GM19035 (cell line): ENCODE data around the gene NEMF.
"Not testable (repeated sequence)": the region's sequence is repeated elsewhere in the genome, so short reads cannot be mapped to it uniquely, and the experiment has no call there.

ENCODE experiments used
- ATAC-seq: cut with Tn5 transposase; IDR thresholded peaks from one replicate; pipeline ENCODE4 v1.9.1; 2021; ENCODE audit not compliant: unreplicated experiment

The NEMF gene

DNA sequence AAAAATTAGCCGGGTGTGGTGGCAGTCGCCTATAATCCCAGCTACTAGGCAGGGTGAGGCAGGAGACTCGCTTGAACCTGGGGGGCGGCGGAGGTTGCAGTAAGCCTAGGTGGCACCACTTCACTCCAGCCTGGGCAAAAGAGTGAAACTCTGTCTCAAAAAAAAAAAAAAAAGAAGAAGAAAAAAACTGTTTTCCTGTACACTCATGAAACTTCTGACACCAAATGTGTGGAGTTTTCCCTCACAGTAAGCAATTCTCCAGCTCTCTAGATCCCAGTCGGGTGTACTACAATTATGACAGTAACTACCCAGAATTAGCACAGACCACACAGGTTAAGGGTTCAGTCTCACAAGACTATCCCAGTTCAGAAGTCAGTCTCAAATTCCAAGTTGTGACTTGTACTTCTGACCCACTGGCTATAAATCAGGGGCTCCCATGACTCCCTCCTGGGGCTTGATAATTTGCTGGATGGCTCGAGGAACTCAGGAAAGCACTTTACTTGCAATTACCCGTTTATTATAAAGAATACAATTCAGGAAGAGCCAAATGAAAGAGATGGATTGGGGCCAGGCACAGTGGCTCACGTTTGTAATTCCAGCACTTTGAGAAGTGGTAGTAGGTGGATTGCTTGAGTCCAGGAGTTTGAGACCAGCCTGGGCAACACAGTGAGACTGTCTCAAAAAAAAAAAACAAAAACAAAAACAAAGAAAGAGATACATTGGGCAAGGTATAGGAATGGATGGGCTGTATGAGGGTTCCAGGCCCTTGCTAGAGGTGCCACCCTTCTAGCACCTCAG lies 27.9 kb upstream of the NEMF start:
- ATAC-seq: no peak

GRCh38 chr14:49879646-49880204 lies 27.1 kb upstream of the NEMF start:
- ATAC-seq: peak; percentile 83

DNA sequence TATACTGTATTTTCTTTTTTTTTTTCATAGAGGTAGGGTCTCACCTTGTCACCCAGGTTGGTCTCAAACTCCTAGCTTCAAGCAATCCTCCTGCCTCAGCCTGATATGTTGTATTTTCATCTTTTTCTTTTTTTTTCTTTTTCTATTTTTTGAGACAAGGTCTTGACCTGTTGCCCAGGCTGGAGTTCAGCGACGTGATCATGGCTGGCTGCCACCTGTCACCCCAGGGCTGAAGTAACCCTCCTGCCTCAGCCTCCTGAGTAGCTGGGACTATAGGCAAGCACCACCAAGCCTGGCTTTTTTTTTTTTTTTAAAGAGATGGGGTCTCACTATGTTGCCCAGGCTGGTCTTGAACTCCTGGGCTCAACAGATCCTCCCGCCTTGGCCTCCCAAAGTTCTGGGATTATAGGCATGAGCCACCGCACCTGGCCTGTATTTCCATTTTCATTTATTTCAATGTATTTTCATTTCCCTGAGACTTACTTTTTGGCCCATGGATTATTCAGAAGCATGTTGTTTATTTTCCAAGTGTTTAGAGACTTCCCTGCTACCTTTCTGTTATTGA lies 24.1 kb upstream of the NEMF start:
- no peak for ATAC-seq

DNA sequence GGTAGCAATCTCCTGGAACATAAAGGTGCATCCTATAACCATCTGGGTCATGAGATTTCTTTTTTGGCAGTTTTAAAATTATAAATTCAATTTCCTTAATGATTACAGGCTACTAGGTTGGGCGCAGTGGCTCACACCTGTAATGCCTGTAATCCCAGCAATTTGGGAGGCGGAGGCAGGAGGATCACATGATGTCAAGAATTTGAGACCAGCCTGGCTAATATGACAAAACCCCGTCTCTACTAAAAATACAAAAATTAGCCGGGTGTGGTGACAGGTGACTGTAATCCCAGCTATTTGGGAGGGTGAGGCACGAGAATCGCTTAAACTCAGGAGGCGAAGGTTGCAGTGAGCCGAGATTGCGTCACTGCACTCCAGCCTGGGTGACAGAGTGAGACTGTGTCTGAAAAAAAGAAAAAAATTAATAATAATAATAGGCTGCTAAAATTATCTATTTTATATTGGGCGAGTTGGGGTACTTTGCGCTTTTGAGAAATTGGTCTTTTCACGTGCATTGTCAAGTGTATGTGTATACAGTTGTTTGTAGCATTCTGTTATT lies 23.1 kb upstream of the NEMF start:
- ATAC-seq: no peak

- not testable (repeated sequence) for ATAC-seq
Measured at GRCh38 chr14:49873548-49873947, 21.0 kb upstream of the NEMF start.

GRCh38 chr14:49870908-49871307 lies 18.3 kb upstream of the NEMF start:
- ATAC-seq: no peak

DNA sequence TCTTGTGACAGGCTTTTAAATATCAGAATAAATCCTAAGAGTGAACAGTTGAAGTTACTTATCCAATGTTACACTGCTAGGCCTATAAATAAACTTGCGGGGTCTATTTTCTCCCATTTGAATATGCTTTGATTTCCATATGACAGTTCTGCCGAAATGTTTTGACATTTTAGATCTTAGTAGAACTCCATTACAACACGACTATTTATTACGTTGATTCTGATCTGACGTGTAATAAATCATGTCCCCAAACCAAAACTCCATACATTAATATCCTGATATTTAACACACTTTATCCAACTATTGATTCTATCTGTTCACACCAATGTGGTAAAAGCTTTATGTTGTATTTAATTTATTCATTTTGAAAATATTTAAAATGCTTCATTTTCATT lies 16.1 kb upstream of the NEMF start:
- ATAC-seq: no peak

GRCh38 chr14:49867831-49868719 lies 15.5 kb upstream of the NEMF start:
- peak; percentile 88 for ATAC-seq

DNA sequence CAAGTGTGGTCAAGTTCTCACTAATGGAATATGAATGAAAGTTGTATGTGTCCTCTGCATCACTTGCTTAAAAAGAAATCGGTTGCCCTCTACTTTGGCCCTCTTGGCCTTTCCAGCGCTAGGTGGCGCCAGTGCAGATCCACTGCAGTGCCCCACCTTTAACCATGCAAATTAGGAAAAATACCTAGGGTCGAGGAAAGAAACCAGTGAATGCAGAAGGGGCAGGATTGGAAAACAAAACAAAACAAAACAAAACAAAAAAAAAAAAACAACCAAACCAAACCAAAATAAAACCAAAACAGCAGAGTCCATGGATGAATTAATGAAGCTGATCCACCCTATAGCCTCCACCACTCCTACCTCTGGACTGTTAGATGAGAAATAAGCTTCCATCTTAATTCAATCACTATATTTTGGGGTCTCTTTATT lies 12.9 kb upstream of the NEMF start:
- ATAC-seq: no peak

DNA sequence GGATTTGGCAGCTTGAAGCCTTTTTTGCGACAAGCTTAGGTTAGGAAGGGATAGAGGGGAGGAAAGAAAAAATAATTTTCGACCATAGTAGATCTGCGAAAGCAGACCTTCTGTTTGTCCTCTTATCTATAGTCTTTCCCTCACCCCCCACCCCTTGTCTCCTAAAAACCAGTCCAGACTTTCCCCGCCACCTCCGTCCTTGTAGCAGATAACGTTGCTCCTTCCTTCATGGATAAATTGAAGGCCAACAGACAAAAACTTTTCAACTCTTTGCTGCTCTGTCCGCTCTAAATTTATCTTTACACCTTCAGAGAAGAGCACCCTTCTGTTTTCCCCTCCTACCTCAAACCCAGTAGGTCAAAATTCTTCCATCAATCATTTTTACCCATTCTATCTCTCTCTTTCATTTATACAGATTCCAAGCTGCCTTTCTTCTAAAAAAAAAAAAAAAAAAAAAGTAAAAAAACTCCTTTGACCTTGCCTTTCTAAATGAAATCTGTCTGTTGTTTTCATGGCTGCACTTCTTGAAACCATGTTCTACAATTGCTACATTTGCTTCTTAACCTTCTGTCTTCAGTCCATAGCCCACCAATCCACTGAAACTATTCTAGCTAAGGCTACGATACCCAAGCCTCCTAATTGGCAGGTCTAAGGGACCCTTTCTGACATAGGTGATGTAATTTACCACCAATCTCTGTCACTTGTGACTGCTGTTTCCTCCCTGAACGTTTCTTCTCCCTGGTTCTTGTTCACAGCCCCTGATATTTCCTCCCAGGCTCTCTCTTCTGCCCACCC lies 11.1 kb upstream of the NEMF start:
- no peak for ATAC-seq

DNA sequence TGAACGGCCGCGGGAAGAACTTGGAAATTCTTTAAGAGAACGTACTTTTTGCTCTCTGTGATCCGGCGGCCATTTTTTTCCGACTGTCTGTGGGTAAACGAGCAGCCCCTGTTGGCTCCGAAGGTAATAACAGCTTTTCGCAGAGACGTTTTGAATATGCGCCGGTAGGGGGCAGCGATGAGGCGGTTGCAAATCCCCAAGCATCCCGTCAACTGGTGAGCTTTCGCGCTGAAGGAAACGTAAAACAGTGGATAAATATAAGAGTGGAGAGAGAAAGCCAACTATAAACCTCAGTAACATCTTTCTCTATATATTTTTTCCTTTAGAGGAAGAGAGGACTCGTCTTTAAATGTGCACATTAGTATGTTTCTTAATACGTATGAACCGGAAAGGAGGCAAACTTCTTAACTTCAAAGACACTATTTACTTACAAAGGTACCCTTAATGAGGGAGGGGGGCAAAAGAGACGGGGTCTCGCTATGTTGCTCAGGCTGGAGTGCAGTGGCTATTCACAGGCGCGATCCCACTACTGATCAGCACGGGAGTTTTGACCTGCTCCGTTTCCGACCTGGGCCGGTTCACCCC lies 9.6 kb upstream of the NEMF start:
- ATAC-seq: peak; percentile 35

DNA sequence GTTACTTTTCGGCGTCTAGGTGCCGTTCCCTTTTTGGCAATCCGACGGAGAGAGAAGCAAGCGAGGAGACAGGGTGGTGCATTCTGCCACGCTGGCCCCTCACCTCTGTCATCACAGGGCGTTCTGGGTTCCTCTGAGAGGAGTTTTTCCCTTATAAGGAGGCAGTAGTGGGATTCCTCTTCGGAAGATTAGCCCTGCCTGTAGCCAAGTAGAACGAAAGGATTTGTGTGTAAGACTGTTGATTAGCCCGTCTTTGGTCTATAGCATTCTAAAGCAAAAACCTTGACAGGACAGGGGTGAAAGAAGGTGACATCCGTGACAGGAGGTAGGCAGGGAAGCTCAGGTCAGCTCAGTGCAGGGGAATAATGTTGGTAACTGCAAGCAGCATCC lies 9.1 kb upstream of the NEMF start:
- ATAC-seq: no peak

- no peak for ATAC-seq
Measured at GRCh38 chr14:49860988-49861698, 8.6 kb upstream of the NEMF start.

- no peak for ATAC-seq
Measured at GRCh38 chr14:49858383-49858782, 5.8 kb upstream of the NEMF start.

DNA sequence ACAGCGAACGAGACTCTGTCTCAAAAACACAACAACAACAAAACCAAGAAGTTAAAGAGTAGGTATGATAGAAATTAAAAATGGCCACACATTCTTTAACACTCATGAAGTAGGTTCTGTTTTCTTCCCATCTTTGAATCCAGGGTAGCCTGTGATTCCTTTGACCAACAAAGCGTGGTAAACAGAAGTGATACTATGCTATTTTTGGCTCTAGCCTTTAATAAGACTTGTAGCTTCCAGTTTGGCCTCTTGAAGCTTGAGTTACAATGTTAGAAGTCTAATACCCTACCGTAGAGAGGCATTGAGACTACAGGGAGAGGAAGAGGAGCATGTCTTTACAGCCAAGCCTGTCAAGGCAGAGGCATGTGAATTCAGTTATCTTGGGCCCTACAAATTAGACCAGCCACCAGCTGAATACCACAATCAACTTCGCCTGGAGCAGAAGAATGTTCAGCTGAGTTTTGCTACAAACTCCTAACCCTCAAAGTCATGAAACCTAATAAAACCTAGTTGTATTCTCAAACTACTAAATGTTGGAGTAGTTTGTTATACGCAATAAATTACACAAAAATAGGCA lies 4.9 kb upstream of the NEMF start:
- ATAC-seq: no peak

DNA sequence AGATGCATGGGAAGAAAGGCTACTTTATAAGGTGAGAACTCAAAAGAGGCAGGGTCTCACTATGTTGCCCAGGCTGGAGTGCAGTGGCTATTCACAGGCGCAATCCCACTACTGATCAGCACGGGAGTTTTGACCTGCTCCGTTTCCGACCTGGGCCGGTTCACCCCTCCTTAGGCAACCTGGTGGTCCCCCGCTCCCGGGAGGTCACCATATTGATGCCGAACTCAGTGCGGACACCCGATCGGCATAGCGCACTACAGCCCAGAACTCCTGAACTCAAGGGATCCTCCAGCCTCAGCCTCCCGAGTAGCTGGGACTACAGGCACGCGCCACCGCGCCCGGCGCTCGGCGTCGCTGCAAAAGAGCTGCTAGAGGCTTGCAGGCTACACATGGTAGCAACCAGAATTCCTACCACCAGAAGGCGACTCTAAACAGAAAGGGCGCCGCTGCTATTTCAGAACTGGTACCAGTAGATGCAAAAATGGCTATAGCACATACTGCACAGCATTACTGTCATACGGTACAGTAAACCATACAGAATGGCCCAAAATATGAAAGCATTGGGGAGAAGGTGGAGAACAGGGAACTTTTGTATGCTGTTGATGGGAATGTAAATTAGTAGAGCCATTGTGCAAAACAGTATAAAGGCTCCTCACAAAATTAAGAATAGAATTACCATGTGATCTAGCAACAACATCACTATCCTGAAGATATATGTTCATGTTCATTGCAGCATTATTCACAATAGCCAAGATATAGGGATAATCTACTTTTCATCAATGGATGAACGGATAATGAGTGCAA lies 1.2 kb upstream of the NEMF start:
- ATAC-seq: peak; percentile 46

- peak; percentile 11 for ATAC-seq
Measured at GRCh38 chr14:49853158-49853477, 530 bp upstream of the NEMF start.

GRCh38 chr14:49851813-49852212 lies 775 bp downstream of the NEMF start:
- no peak for ATAC-seq
